ENCODE data around the gene AGO4. TPM values are rescaled to one million over a fixed set of nuclear protein-coding genes. Genes with fewer than 3 reads are reported as not detected.
A peak's percentile ranks its signal among the peaks of the same experiment; 100 is the strongest.

AGO4 gene
- total RNA-seq, 1 experiment from 2014 or later, result 12.8 TPM

DNA sequence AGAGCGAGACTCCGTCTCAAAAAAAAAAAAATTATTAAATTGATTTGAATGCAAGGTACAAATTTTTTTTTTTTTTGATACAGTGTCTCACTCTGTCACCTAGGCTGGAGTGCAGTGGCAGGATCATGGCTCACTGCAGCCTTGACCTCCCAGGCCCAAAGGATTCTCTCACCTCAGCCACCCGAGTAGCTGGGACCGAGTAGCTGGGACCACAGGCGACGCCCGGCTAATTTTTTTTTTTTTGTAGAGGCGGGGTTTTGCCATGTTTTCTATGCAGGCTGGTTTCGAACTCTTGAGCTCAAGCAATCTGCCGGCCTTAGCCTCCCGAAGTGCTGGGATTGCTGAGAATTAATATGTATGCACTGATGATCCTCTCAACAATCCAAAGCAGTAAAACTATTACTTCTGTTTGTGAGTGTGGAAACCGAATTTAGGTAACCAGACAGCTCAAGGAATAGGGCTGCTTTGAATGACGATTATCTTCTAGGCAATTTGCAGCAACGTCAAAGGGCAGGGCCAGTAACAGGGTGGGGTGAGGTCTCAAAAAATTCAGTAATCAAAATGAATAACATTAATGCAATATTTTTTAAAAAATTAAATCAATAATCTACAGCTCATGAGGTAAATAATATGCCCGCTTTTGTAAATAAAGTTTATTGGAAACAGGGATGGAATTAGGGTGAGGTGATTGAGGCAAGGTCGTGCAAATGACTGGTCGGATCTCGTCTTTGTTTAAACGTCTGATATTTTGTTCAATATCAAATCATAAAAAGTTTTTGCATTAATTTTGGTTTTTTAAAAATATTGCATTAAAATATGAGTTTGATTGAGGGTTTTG lies 39.2 kb upstream of the AGO4 start:
- Mint-ChIP-seq H3K4me3 (peak overlapping the region; percentile 83 to 99), H3K9me3 (no peaks in the 10 kb centered on the region), H3K36me3 (ENCODE audit: insufficient read depth in 1 of 3, low read depth in 3 of 3) (peaks cover 6 to 20% (median 19%) of the 10 kb centered on the region in 3 experiments; a peak in 6 of 7 replicates), H3K27me3 (ENCODE audit: low read depth) (no peaks in the 10 kb centered on the region), H3K4me1 (peaks cover 2 to 5% of the 10 kb centered on the region in 2 experiments; a peak in 3 of 4 replicates), H3K27ac (peak overlapping the region; percentile 73 to 92 (median 73); a peak in 6 of 7 replicates)
- H4K20me1 ChIP-seq (ENCODE audit: control insufficient read depth, insufficient read depth, insufficient read length), result no peaks in the 10 kb centered on the region
- H3T11ph ChIP-seq (ENCODE audit: low read length), result no peak overlapping the region
- no peak overlapping the region for H2AK5ac ChIP-seq (ENCODE audit: insufficient read length, low read length)
- no peaks in the 10 kb centered on the region for H3K4me1 ChIP-seq (ENCODE audit: insufficient read depth, low read length)
- H3K9me3 ChIP-seq (ENCODE audit: control insufficient read depth, low read depth, low read length), result no peaks in the 10 kb centered on the region
- no peak overlapping the region for H2BK15ac ChIP-seq (ENCODE audit: low read depth, low read length)
- no peak overlapping the region for H3K4ac ChIP-seq (ENCODE audit: low read depth, low read length)
- no peak overlapping the region for H2BK12ac ChIP-seq (ENCODE audit: insufficient read length, low read depth, low read length)
- H4K5ac ChIP-seq (ENCODE audit: insufficient read length, low read depth, low read length), result no peak overlapping the region
- H3K23ac ChIP-seq (ENCODE audit: insufficient read length, low read depth, low read length), result no peak overlapping the region
- no peak overlapping the region for H3K14ac ChIP-seq (ENCODE audit: insufficient read depth, low read length)
- no peaks in the 10 kb centered on the region for H3K27me3 ChIP-seq (ENCODE audit: insufficient read depth, low read length)
- H3K56ac ChIP-seq (ENCODE audit: insufficient read length, low read depth, low read length), result no peak overlapping the region
- peaks cover 9% of the 10 kb centered on the region for H3K23me2 ChIP-seq (ENCODE audit: insufficient read length, low read depth, low read length, poor library complexity, severe bottlenecking)
- no peak overlapping the region for H2BK5ac ChIP-seq (ENCODE audit: insufficient read length, low read length)
- no peak overlapping the region for H3K18ac ChIP-seq (ENCODE audit: insufficient read length, low read depth, low read length)
- peak overlapping the region; percentile 86 for H3K9ac ChIP-seq (ENCODE audit: extremely low read depth, insufficient read length, low read length)
- no peak overlapping the region for H4K91ac ChIP-seq (ENCODE audit: insufficient read length, low read depth, low read length)
- peaks cover 2% of the 10 kb centered on the region; the same call in 1 of the 2 replicates for H3K79me2 ChIP-seq (ENCODE audit: insufficient read depth, low read length)
- H3K79me1 ChIP-seq (ENCODE audit: insufficient read depth, low read depth, low read length, poor library complexity, severe bottlenecking), result no peaks in the 10 kb centered on the region
- H2AFZ ChIP-seq (ENCODE audit: low read length), result no peak overlapping the region
- no CpG with 5 or more reads among the region's 19 CpGs for WGBS (ENCODE audit: extremely low coverage, insufficient read length, low lambda C conversion rate)
- H2BK120ac ChIP-seq (ENCODE audit: low read depth, low read length, poor library complexity, severe bottlenecking), result no peak overlapping the region
- no peak for DNase-seq
- no peak overlapping the region for H4K8ac ChIP-seq (replicated peaks; ENCODE audit: insufficient read length, low read depth, low read length)
- H2BK20ac ChIP-seq (ENCODE audit: low read depth, low read length, poor library complexity, severe bottlenecking), result no peak overlapping the region
- TF ChIP-seq, protein P1, sequence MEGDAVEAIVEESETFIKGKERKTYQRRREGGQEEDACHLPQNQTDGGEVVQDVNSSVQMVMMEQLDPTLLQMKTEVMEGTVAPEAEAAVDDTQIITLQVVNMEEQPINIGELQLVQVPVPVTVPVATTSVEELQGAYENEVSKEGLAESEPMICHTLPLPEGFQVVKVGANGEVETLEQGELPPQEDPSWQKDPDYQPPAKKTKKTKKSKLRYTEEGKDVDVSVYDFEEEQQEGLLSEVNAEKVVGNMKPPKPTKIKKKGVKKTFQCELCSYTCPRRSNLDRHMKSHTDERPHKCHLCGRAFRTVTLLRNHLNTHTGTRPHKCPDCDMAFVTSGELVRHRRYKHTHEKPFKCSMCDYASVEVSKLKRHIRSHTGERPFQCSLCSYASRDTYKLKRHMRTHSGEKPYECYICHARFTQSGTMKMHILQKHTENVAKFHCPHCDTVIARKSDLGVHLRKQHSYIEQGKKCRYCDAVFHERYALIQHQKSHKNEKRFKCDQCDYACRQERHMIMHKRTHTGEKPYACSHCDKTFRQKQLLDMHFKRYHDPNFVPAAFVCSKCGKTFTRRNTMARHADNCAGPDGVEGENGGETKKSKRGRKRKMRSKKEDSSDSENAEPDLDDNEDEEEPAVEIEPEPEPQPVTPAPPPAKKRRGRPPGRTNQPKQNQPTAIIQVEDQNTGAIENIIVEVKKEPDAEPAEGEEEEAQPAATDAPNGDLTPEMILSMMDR (conservative IDR thresholded peaks at IDR 0.05), result no peak
- no peak overlapping the region for H3K27ac ChIP-seq (ENCODE audit: insufficient read length, low read depth, low read length)
- H3K4me2 ChIP-seq (ENCODE audit: insufficient read depth, insufficient read length, low read length), result peak overlapping the region; percentile 92

All from H9 (cell line).